Neural cell (in vitro differentiated cells): Measurements from ENCODE around the gene PHLDB1. TPM values are rescaled to one million over a fixed set of nuclear protein-coding genes. Genes with fewer than 3 reads are reported as not detected.

ENCODE experiments used
- H2AFZ ChIP-seq: fragments of 200-600, 300-800 bp; sonication (generic), shearing (Covaris generic); 2 replicates; pipeline ENCODE4 v1.6.0; 2014; ENCODE audit warnings: low read depth, mild to moderate bottlenecking, antibody characterized with exemption, low read length, moderate library complexity
- H3F3A ChIP-seq: fragments of 200-600 bp; shearing (Covaris generic); 2 replicates; pipeline ENCODE4 v1.6.1; 2016; ENCODE audit warnings: mild to moderate bottlenecking, moderate library complexity, mixed read lengths, antibody characterized with exemption, low read length; ENCODE audit not compliant: insufficient read depth, poor library complexity, severe bottlenecking
- H3K27ac ChIP-seq: fragments of 200-600, 300-800 bp; sonication (generic), shearing (Covaris generic); 2 replicates; pipeline ENCODE4 v1.5.1; 2014; ENCODE audit warnings: mild to moderate bottlenecking, low read length, moderate library complexity
- H3K27me3 ChIP-seq: fragments of 300-800, 200-600 bp; sonication (generic), shearing (Covaris generic); 2 replicates; pipeline ENCODE4 v1.6.0; 2014; ENCODE audit warnings: mild to moderate bottlenecking, low read depth, low read length, moderate library complexity; ENCODE audit not compliant: insufficient read depth
- H3K36me3 ChIP-seq: fragments of 300-800, 200-600 bp; sonication (generic), shearing (Covaris generic); 2 replicates; pipeline ENCODE4 v1.5.1; 2014; ENCODE audit warnings: mild to moderate bottlenecking, antibody characterized with exemption, low read length, moderate library complexity; ENCODE audit not compliant: insufficient read depth
- H3K4me2 ChIP-seq: fragments of 300-800, 200-600 bp; sonication (generic), shearing (Covaris generic); 2 replicates; pipeline ENCODE4 v1.6.0; 2014; ENCODE audit warnings: mild to moderate bottlenecking, low read length
- H3K4me3 ChIP-seq: fragments of 300-800, 200-600 bp; sonication (generic), shearing (Covaris generic); 2 replicates; pipeline ENCODE4 v1.5.1; 2014; ENCODE audit warnings: mild to moderate bottlenecking, low read length, moderate library complexity
- H3K79me2 ChIP-seq: fragments of 200-600 bp; shearing (Covaris generic); replicated peaks from 2 replicates; pipeline ENCODE4 v1.6.0; 2014; ENCODE audit warnings: mild to moderate bottlenecking, low read length, moderate library complexity; ENCODE audit not compliant: insufficient read depth
- H3K9ac ChIP-seq: fragments of 300-800, 200-600 bp; sonication (generic), shearing (Covaris generic); 2 replicates; pipeline ENCODE4 v1.6.1; 2016; ENCODE audit warnings: mild to moderate bottlenecking, low read length, mixed read lengths
- H3K9me2 ChIP-seq: fragments of 200-600 bp; shearing (Covaris generic); 2 replicates; pipeline ENCODE4 v1.6.1; 2016; ENCODE audit warnings: mild to moderate bottlenecking, low read length, mixed read lengths; ENCODE audit not compliant: insufficient read depth
- H3K9me3 ChIP-seq: fragments of 200-600, 300-800 bp; sonication (generic), shearing (Covaris generic); 2 replicates; pipeline ENCODE4 v1.6.1; 2016; ENCODE audit warnings: mild to moderate bottlenecking, mixed run types, low read length, moderate library complexity, mixed read lengths
- H4K20me1 ChIP-seq: fragments of 200-600 bp; shearing (Covaris generic); 2 replicates; pipeline ENCODE4 v1.6.1; 2016; ENCODE audit warnings: mild to moderate bottlenecking, mixed run types; ENCODE audit not compliant: insufficient read depth
- EP300 ChIP-seq: fragments of 450-650 bp; conservative IDR thresholded peaks from 2 replicates; pipeline ENCODE4 v1.6.1; 2014; ENCODE audit warnings: antibody characterized with exemption, mild to moderate bottlenecking, moderate library complexity; ENCODE audit not compliant: poor library complexity, severe bottlenecking
- EZH2 ChIP-seq: fragments of 200-600, 300-800 bp; shearing (Covaris generic), sonication (generic); IDR thresholded peaks from 2 replicates; pipeline ENCODE4 v1.6.1; 2014; ENCODE audit warnings: antibody characterized with exemption, low read length, borderline replicate concordance, mild to moderate bottlenecking; ENCODE audit not compliant: insufficient read depth, poor library complexity, severe bottlenecking
- MXI1 ChIP-seq: fragments of 450-650 bp; conservative IDR thresholded peaks from 2 replicates; pipeline ENCODE4 v1.6.1; 2014; ENCODE audit warnings: antibody characterized with exemption, mild to moderate bottlenecking; ENCODE audit not compliant: poor library complexity, severe bottlenecking
- POLR2AphosphoS5 ChIP-seq: IDR thresholded peaks from 2 replicates; pipeline ENCODE4 v1.6.1; 2012
- RAD21 ChIP-seq: fragments of 450-650 bp; conservative IDR thresholded peaks from 2 replicates; pipeline ENCODE4 v1.6.1; 2014; ENCODE audit warnings: antibody characterized with exemption, mild to moderate bottlenecking, moderate library complexity
- SMC3 ChIP-seq: fragments of 450-650 bp; conservative IDR thresholded peaks from 2 replicates; pipeline ENCODE4 v1.6.1; 2014; ENCODE audit warnings: antibody characterized with exemption, mild to moderate bottlenecking, moderate library complexity; ENCODE audit not compliant: poor library complexity
- TAF1 ChIP-seq: IDR thresholded peaks from 2 replicates; pipeline ENCODE4 v1.6.1; 2012; ENCODE audit warnings: low read depth
- polyA plus RNA-seq: library from polyadenylated mRNA; depleted of rRNA; stranded (reverse); fragments of >200 nt; gene quantifications from 2 replicates; pipeline ENCODE4 v1.2.3, GENCODE V29; 2014
- TF ChIP-seq, protein P1 (sequence below): fragments of 450-650 bp; IDR thresholded peaks from 2 replicates; pipeline ENCODE4 v1.5.1; 2014; ENCODE audit warnings: antibody characterized with exemption, mild to moderate bottlenecking, moderate library complexity; ENCODE audit not compliant: poor library complexity, severe bottlenecking
- TF ChIP-seq, protein P2 (sequence below): IDR thresholded peaks from 2 replicates; pipeline ENCODE4 v1.6.1; 2012; ENCODE audit warnings: borderline replicate concordance

The PHLDB1 gene
- polyA plus RNA-seq, 1 donor from 2014 or later: 114 TPM

DNA sequence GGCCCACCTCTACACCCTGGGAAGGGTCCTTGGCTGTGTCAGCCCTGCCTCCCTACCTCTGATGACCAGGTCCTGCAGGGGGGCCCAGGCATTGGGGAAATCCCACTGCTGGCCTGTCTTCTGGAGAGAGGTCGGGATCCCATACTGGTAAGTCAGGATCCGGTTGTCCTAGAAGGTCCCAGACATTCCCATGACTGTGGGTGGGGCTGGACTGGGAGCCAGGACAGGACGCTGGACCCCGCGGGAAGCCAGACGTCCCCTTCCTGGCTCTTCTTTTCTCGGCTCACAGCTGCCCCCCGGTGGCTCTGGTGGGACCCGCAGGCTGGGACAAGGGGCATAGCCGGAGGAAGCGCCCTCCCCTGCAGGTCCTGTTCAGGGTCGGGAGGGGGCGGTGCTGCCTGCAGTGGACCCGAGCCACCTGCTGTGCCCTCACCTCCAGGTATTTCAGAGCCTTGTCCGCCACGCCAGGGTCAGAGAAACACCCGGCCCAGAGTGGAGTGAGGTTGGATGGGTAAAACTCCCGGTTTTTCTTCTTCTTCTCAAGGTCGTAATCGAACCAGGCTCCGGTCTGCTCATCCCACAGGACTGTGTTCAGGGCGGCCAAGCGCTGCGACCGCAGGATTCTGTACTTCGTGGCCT lies 52.0 kb downstream of the PHLDB1 start:
- Histone ChIP-seq H3K79me2 (no peaks in the 10 kb centered on the region), H4K20me1 (no peaks in the 10 kb centered on the region), H3K4me2 (no peak overlapping the region), H3K9me3 (no peaks in the 10 kb centered on the region), H3K27ac (no peak overlapping the region), H2AFZ (no peak overlapping the region), H3K36me3 (peaks cover 10% of the 10 kb centered on the region), H3K27me3 (no peaks in the 10 kb centered on the region), H3K4me3 (no peak overlapping the region), H3K9ac (no peak overlapping the region), H3K9me2 (no peaks in the 10 kb centered on the region), H3F3A (no peaks in the 10 kb centered on the region)
- TF ChIP-seq EP300 (no peak), POLR2AphosphoS5 (peak; percentile 9), RAD21 (peak; percentile 68), SMC3 (peak; percentile 74), MXI1 (no peak), EZH2 (no peak)
- TF ChIP-seq, protein P1, sequence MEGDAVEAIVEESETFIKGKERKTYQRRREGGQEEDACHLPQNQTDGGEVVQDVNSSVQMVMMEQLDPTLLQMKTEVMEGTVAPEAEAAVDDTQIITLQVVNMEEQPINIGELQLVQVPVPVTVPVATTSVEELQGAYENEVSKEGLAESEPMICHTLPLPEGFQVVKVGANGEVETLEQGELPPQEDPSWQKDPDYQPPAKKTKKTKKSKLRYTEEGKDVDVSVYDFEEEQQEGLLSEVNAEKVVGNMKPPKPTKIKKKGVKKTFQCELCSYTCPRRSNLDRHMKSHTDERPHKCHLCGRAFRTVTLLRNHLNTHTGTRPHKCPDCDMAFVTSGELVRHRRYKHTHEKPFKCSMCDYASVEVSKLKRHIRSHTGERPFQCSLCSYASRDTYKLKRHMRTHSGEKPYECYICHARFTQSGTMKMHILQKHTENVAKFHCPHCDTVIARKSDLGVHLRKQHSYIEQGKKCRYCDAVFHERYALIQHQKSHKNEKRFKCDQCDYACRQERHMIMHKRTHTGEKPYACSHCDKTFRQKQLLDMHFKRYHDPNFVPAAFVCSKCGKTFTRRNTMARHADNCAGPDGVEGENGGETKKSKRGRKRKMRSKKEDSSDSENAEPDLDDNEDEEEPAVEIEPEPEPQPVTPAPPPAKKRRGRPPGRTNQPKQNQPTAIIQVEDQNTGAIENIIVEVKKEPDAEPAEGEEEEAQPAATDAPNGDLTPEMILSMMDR: peak; percentile 86

DNA sequence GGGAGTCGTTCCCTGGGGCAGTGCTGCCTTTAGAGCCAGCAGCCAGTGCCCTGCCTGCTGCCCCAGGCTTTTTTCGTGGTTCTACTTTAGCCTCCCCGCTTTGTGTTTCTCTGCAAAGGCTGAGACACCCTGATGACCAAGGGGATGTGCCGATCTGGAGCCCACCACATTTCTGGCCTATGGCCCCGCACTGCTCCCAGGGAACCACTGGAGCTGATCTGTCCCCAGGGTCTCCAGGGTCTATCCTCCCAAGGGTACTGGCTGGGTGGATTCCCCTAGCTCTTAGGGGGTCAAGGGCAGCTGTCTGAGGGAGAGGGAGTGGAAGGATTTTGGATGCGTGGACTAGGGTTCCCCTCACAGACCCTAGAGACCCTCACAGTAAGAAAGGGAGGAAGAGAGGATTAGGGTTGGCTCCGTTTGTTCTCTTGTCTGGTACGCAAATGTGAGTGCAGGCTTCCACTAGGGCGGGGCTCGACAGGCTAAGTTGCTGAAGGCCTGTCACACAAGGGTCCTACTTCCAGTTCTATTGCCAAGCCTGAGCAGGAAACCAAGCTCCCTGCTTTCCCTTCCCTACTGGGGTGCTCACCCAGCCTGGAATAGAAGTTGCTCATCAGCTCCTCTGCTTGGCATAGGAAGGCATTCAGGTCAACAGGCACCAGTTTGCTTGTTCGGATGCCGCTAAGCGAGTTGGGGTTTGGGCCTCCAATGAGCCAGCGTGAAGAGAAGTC lies 52.7 kb downstream of the PHLDB1 start:
- no peaks in the 10 kb centered on the region for H3K79me2 ChIP-seq
- H3K27me3 ChIP-seq: no peaks in the 10 kb centered on the region
- TF ChIP-seq EP300 (no peak), POLR2AphosphoS5 (no peak), SMC3 (no peak), MXI1 (no peak)
- H2AFZ ChIP-seq: no peak overlapping the region
- no peaks in the 10 kb centered on the region for H3K9me2 ChIP-seq
- H3K4me2 ChIP-seq: no peak overlapping the region
- H4K20me1 ChIP-seq: no peaks in the 10 kb centered on the region
- H3K9ac ChIP-seq: no peak overlapping the region
- H3K27ac ChIP-seq: no peak overlapping the region
- H3K36me3 ChIP-seq: peaks cover 9% of the 10 kb centered on the region
- no peak overlapping the region for H3K4me3 ChIP-seq
- H3K9me3 ChIP-seq: no peaks in the 10 kb centered on the region
- H3F3A ChIP-seq: no peaks in the 10 kb centered on the region

DNA sequence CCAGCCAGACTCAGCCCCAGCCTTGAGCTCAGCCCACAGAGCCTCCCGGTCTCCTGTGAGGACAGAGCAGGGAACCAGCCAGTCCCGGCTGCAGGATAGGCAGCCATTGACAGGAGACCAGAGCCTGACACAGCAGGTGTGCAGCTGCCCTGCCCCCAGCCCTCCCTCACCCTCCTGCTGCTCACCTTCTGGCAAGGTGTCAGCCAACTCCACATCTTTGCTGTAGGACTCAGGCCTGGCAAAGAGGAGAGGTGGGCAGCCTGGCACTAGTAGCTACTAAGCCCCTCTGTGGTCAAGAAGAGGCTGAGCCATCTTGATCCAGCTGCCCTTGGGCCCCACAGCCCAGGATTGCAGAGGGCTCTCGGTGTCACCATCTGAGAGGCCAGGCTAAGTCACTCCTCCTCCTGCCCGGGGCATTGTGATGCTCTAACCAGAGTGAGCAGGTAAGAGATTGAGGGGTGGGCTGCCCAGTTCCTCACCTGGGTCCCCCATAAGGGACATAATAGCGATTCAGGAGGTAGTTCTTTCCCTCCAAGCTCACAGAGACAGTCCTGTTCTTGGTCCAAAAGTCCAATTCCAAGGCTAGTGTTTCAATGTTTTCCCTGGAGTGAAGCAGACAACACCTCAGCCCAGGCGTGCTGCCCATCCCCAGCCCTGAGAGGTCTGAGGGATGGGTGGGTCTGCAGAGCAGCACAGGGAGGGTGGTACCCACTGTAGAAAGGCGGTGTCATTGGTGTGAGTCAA lies 53.4 kb downstream of the PHLDB1 start:
- Histone ChIP-seq H4K20me1 (no peaks in the 10 kb centered on the region), H3K9ac (no peak overlapping the region)

More for the DNA sequence above, 53.4 kb downstream of the PHLDB1 start:
- Histone ChIP-seq H3K9me3 (no peaks in the 10 kb centered on the region), H3K36me3 (peaks cover 1% of the 10 kb centered on the region), H3F3A (no peaks in the 10 kb centered on the region), H2AFZ (no peak overlapping the region), H3K27ac (no peak overlapping the region), H3K4me2 (no peak overlapping the region), H3K4me3 (no peak overlapping the region), H3K9me2 (no peaks in the 10 kb centered on the region), H3K79me2 (no peaks in the 10 kb centered on the region), H3K27me3 (no peaks in the 10 kb centered on the region)
- TF ChIP-seq SMC3 (no peak), EZH2 (no peak), EP300 (no peak), POLR2AphosphoS5 (no peak), TAF1 (no peak), MXI1 (no peak), RAD21 (no peak)
- TF ChIP-seq, protein P1: no peak
- TF ChIP-seq, protein P2, sequence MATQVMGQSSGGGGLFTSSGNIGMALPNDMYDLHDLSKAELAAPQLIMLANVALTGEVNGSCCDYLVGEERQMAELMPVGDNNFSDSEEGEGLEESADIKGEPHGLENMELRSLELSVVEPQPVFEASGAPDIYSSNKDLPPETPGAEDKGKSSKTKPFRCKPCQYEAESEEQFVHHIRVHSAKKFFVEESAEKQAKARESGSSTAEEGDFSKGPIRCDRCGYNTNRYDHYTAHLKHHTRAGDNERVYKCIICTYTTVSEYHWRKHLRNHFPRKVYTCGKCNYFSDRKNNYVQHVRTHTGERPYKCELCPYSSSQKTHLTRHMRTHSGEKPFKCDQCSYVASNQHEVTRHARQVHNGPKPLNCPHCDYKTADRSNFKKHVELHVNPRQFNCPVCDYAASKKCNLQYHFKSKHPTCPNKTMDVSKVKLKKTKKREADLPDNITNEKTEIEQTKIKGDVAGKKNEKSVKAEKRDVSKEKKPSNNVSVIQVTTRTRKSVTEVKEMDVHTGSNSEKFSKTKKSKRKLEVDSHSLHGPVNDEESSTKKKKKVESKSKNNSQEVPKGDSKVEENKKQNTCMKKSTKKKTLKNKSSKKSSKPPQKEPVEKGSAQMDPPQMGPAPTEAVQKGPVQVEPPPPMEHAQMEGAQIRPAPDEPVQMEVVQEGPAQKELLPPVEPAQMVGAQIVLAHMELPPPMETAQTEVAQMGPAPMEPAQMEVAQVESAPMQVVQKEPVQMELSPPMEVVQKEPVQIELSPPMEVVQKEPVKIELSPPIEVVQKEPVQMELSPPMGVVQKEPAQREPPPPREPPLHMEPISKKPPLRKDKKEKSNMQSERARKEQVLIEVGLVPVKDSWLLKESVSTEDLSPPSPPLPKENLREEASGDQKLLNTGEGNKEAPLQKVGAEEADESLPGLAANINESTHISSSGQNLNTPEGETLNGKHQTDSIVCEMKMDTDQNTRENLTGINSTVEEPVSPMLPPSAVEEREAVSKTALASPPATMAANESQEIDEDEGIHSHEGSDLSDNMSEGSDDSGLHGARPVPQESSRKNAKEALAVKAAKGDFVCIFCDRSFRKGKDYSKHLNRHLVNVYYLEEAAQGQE: no peak
